GM10266 (cell line): ENCODE measurements around the gene GATB.

Source experiments
- DNase-seq: peaks from one replicate; pipeline ENCODE4 v3.0.0; 2012; ENCODE audit errors: extremely low spot score
- TF ChIP-seq, protein P1 (sequence below): IDR thresholded peaks from 2 replicates; pipeline ENCODE4 v1.5.1; 2012; ENCODE audit warnings: mild to moderate bottlenecking, low read depth; ENCODE audit not compliant: control insufficient read depth, insufficient read depth; ENCODE audit errors: missing control alignments

The GATB gene

DNA sequence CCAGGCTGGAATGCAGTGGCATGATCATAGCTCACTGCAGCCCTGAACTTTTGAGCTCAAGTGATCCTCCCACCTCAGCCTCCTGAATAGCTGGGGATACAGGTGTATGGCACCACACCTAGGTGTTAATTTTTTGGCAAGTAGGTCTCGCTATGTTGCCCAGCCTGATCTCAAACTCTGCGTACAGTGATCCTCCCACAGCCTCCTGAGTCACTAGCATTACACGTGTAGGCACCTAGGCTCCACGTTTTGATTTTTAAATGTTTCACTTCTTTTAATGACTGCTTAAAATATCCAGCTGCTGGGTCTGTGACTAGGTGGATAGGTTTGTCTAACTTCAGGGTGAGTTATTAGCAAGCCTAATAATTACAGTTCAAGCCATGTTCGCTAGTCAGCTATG lies 44.5 kb downstream of the GATB start:
- TF ChIP-seq, protein P1, sequence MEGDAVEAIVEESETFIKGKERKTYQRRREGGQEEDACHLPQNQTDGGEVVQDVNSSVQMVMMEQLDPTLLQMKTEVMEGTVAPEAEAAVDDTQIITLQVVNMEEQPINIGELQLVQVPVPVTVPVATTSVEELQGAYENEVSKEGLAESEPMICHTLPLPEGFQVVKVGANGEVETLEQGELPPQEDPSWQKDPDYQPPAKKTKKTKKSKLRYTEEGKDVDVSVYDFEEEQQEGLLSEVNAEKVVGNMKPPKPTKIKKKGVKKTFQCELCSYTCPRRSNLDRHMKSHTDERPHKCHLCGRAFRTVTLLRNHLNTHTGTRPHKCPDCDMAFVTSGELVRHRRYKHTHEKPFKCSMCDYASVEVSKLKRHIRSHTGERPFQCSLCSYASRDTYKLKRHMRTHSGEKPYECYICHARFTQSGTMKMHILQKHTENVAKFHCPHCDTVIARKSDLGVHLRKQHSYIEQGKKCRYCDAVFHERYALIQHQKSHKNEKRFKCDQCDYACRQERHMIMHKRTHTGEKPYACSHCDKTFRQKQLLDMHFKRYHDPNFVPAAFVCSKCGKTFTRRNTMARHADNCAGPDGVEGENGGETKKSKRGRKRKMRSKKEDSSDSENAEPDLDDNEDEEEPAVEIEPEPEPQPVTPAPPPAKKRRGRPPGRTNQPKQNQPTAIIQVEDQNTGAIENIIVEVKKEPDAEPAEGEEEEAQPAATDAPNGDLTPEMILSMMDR: no peak
- no peak for DNase-seq

DNA sequence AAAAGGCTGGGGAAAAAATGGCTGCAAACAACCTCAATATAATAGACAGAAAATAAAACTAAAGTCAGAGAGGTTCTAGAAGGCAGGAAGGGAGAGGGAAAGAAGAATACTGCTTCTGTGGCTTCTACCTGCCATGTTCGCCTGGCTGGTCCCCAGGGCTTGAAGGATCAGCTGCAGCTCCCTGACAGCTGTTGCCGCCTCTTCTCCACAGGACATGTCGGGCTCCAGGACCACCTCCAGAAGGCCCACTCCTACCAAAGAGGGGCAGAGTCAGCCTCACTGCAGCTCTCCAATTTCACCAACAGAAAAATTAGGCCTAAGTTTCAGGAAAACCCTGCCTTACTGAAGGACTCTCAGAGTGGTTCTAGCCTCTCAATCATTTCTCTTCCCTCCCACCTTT lies 44.9 kb downstream of the GATB start:
- TF ChIP-seq, protein P1: no peak
- no peak for DNase-seq

DNA sequence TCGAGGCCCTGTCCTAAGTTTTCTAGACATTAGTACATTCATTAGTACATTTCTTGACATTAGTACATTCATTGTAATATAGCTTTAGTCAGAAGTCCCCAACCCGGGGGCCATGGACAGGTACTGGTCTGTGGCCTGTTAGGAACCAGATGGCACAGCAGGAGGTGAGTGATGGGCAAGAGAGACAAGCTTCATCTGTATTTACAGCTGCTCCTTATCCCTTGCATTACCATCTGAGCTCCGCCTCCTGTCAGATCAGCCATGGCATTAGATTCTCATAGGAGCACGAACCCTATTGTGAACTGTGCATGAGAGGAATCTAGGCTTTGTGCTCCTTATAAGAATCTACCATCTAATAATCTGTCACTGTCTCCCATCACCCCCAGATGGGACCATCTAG lies 48.0 kb downstream of the GATB start:
- DNase-seq: no peak

DNA sequence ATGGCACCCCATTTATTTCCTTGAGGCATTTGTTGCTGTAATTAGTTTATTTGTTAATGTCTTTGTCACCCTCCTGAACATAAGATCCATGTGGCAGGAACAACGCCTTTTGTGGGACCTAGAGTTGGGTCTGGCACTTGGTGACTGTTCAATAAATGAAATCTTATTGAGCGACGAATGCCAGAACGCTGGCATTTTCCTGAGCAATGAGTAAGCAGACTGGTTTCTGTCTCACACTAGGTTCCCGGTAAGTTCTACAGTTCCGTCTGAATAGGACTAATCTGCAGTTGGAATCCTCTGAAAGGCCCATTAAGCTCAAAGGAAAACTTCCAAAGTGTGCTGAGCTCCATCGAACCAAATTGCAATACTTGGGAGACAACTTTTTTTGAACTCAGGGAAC lies 49.2 kb downstream of the GATB start:
- no peak for DNase-seq
- TF ChIP-seq, protein P1: no peak

More for the DNA sequence above, 48.0 kb downstream of the GATB start:
- TF ChIP-seq, protein P1: no peak

DNA sequence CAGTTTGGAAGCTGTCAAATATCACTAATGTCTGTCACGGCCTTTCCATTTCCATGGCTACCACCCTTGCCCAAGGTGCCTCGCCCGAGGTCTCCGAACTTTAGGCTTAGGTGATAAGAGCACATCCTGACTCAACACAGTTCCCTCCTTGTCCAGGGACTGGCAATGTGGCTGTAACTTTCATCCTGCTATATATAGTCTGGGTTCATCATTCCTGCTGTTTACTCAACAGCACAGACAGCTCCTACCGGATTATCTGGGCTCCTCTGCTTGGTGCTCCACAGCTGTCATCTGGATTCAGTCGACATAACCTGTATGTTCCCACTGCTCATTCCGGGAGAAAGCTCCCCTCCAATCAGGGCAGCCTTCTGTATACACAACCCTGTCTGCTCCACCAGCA lies 51.2 kb downstream of the GATB start:
- TF ChIP-seq, protein P1: no peak
- no peak for DNase-seq

DNA sequence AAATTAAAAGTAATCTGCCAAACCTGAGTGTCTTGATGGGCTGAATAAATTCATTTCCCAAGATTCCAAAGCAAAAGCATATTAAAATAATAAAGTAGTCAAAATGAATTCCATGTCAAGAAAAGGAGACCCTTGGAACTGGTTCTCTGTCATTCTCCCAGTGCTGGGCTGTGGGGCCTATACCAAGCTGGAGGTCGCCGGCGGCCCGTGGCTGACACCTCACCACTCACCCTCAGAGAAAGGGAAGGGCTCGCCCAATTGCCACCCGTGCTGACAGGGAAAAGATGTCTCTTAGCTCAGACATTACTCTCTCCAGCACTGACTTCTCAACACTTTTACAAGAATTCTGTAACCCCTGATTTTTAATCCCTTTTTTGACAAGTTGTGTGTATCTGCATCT lies 51.7 kb downstream of the GATB start:
- TF ChIP-seq, protein P1: no peak
- no peak for DNase-seq

DNA sequence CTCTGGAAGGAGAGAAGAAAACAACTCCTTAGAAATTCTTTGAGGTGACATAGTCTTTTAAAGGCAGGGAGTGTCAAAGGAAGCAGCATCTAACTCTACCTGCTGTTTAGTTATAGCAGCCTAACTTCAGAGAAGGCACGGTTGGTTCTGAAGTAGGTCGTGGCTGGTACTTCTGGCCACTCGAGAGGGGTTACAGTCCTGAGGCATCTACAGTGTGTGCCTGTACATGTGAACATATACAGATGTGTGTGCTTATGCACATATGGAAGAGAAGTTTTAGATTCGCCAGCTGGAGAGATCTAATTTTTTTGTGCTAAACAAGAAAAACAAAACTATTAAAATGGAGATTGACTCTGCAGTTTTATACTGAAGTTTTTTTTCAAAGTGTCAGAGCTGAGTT lies 52.7 kb downstream of the GATB start:
- TF ChIP-seq, protein P1: no peak

DNA sequence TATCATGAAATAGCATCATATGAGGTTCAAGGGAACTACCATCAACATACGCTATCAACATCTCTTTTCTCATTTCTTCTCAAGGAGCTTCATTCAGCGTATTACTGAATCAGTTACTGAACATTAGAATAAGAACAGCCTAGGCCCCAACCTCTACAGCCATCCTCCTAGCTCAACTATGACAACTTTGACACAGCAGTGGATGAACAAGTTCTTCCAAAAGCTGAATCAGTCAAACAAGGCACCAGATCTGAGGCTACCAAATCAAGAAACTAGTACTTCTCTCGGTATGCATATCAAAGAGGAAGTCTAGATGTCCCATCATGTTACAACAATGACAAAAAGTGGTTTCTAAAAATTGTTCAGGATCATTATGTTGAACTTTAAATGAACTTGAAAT lies 57.4 kb downstream of the GATB start:
- DNase-seq: no peak

More for the DNA sequence above, 52.7 kb downstream of the GATB start:
- DNase-seq: no peak

More for the DNA sequence above, 57.4 kb downstream of the GATB start:
- TF ChIP-seq, protein P1: no peak
